IPS DF 6.9 (cell line): Measurements from ENCODE around the gene IMMT.
A peak's percentile ranks its signal among the peaks of the same experiment; 100 is the strongest.

Experiments
- DNase-seq: peaks from one replicate; pipeline ENCODE4 v3.0.0-alpha.2; 2013; ENCODE audit warnings: low read depth, low spot score
- H3K27ac ChIP-seq: one replicate; pipeline ENCODE4 v1.5.1; 2013; ENCODE audit warnings: low read length, control low read depth
- H3K27me3 ChIP-seq: 2 replicates; pipeline ENCODE4 v1.6.1; 2013; ENCODE audit warnings: mild to moderate bottlenecking, low read length; ENCODE audit not compliant: control insufficient read depth, insufficient read depth
- H3K36me3 ChIP-seq: 2 replicates; pipeline ENCODE4 v1.6.1; 2013; ENCODE audit warnings: low read length; ENCODE audit not compliant: control insufficient read depth, insufficient read depth
- H3K4me1 ChIP-seq: 2 replicates; pipeline ENCODE4 v1.6.1; 2013; ENCODE audit warnings: low read length; ENCODE audit not compliant: control insufficient read depth, insufficient read depth
- H3K4me3 ChIP-seq: 2 replicates; pipeline ENCODE4 v1.5.1; 2013; ENCODE audit warnings: mild to moderate bottlenecking, low read length
- H3K9me3 ChIP-seq: 2 replicates; pipeline ENCODE4 v1.6.1; 2013; ENCODE audit warnings: low read length, inconsistent platforms; ENCODE audit not compliant: control insufficient read depth, insufficient read depth
- WGBS: extraction: QIAGEN DNeasy Blood & Tissue Kit; methylation state at CpG from one replicate; pipeline ENCODE4 v1.1.7; 2013; ENCODE audit warnings: mixed read lengths, missing lambda C conversion rate; ENCODE audit not compliant: insufficient read length, insufficient coverage; 5-methylcytosine and 5-hydroxymethylcytosine counted together

Gene IMMT

DNA sequence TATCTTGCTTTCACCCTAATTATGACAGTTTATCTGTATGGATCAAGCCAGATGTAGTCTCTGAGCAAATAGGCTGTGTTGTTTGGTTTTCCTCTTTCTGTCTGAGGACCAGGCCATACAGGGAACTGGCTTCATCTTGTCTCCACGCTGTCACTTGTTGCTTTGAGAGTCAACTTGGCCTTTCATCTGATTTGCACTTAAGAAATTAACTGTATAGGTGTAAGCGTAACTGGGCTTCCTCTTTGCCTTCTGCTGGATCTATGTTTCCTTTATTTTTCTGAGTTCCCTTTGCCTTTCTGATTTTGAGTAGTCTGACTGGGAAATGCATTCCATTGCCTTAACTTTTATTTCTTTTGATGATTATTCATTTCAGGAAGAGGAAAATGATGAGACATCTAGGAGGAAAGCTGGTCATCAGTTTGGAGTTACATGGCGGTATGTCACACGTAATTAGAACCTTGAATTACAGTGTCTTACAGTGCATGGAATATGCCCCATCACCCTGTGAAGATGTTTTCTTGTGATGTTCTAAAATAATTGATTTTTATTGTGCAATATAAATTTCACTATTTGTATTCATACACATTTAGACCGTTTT lies 71.8 kb downstream of the IMMT start:
- Histone ChIP-seq H3K4me1 (no peaks in the 10 kb centered on the region), H3K9me3 (no peaks in the 10 kb centered on the region), H3K36me3 (peaks cover 25% of the 10 kb centered on the region; the same call in 1 of the 2 replicates), H3K27me3 (no peaks in the 10 kb centered on the region), H3K4me3 (no peak overlapping the region), H3K27ac (no peak overlapping the region)
- DNase-seq = no peak
- WGBS = no CpG with 5 or more reads among the region's 5 CpGs

DNA sequence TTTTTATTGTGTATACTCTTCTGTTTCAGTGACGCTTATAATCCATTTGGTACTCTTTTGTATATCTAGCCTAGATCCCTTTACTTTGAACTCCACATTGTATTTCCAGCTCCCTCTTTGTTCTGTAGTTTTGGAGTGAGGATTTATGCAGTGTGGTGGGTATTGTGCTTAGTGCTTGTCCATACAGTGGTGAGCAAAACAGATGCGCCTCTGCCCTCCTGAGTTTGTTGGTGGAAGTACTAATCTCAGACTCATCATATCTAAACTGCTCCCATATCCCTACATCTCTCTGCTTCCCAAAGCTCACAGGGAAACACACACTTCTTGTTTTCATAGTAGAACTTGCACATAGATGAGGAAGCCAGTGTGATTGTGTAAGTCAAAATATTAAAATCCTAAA lies 77.1 kb downstream of the IMMT start:
- H3K27me3 ChIP-seq = no peaks in the 10 kb centered on the region
- H3K4me3 ChIP-seq = no peak overlapping the region
- no peaks in the 10 kb centered on the region for H3K9me3 ChIP-seq
- no peak for DNase-seq
- H3K36me3 ChIP-seq = peaks cover 35% of the 10 kb centered on the region; the same call in 1 of the 2 replicates
- no CpG with 5 or more reads among the region's 2 CpGs for whole genome bisulfite sequencing
- H3K27ac ChIP-seq = no peak overlapping the region
- H3K4me1 ChIP-seq = no peaks in the 10 kb centered on the region

DNA sequence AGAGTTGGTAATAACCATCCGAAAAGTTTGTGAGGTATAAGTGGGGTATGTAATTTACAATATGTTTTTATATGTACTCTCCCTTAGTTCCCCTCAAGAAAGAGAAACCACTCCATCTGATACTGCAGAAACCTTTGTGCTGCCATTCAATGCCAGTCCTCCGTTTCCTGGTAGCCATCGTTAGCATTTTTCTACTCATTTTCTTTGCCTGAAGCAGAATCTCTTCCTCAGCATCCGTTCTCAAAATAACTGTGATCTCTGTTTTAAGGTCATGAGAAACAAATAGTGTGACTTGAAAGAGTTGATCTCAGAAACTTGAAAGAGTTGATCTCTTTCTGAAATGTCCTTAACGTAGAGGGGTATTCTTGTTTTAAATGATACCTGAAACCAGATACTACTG lies 88.2 kb downstream of the IMMT start:
- no peaks in the 10 kb centered on the region for H3K4me1 ChIP-seq

DNA sequence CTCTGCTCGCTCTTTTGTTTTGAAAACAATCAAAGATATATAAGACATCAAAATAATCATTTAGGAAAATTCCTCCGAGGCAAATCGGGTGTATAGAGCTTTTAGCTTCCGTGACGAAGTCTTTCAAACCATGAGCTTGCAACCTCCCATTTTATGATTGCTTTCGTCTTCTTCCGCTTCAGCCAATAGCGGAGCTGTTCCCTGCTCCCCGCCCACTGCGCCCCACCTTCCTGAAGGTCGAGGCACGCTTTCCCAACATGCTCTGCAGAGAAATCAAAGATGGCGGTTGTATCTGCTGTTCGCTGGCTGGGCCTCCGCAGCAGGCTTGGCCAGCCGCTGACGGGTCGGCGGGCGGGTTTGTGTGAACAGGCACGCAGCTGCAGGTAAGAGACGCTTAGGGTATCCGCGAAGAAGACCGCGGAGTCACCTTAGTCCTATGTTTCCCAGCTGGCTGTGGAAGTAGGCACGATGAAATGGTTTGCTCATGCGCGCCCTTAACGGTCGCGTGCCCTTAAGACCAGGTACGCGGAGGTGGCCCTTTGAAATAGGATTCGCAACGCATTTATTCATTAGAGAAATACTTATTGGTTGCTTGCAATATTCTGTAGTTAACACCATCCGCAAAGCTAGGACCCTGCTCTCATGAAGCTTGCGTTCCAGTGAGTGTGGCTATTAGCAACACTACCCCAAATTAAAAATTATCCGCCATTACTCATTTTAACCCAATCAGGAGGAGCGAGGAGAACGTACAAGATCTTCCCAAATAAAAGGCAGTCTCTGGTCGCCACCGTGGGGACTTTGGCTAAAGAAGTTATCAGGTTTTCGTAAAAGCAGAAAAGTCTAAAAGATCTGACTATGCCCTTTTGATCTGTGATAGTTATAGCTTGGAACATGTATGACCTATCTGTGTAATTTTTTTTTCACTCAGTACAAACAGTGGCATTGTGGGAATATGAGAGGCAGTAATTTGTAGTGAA lies 89.0 kb downstream of the IMMT start, which contains the start of gene PTCD3:
TSS of gene PTCD3 (plus strand) at position 267 of the 977 bp plus-strand sequence. CDS start at position 280, 13 bp downstream.
- peak; percentile 78 for DNase-seq
- no peaks in the 10 kb centered on the region for H3K4me1 ChIP-seq
- WGBS = no CpG with 5 or more reads among the region's 44 CpGs
- no peak within 1 kb of the TSS for H3K27ac ChIP-seq
- no peaks in the 10 kb centered on the region; the same call in 1 of the 2 replicates for H3K36me3 ChIP-seq
- H3K9me3 ChIP-seq = no peaks in the 10 kb centered on the region
- no peaks in the 10 kb centered on the region for H3K27me3 ChIP-seq
- peak within 1 kb of the TSS; percentile 94; the same call in 1 of the 2 replicates for H3K4me3 ChIP-seq

More for the DNA sequence above, 88.2 kb downstream of the IMMT start:
- Histone ChIP-seq H3K4me3 (peak overlapping the region; percentile 94; the same call in 1 of the 2 replicates), H3K36me3 (no peaks in the 10 kb centered on the region; the same call in 1 of the 2 replicates), H3K27me3 (no peaks in the 10 kb centered on the region), H3K9me3 (no peaks in the 10 kb centered on the region), H3K27ac (no peak overlapping the region)
- DNase-seq = no peak
- WGBS = no CpG with 5 or more reads among the region's 5 CpGs

DNA sequence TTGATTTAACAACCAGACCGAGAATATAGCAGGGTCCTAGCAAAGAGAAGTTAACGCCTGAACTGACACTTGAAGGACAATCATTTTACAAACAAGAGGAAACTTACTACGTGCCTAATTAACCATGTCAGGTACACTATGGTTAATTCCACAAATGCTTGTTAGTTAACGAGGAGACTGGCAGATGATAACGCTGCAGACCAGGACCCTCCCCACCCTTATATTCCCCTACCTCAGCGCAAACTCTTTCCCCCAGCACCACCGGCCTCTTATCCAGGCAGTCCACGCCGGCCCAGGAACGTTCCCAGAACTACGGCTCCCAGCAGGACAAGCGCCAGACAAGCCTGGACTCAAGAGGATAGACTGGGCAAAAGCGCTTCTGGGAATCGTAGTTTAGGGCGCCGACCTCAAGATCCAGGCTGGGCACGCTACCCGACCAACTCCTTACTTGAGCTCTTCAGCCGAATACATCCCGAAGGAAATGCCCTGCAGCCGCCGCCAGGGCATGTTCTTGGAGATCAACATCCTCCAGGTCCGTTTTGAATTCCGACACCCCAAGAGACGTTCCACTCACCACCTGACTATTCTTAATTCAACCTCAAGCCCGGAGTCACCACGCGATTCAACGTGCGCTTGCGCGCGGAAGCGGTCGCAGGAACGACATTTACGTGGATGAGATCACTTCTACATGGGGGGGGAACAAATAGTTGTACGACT lies 89.9 kb downstream of the IMMT start, which contains the start of gene POLR1A:
TSS of gene POLR1A (minus strand) at position 635 of the 717 bp plus-strand sequence. CDS start at position 525, 110 bp downstream.
- Histone ChIP-seq H3K4me1 (no peaks in the 10 kb centered on the region), H3K27ac (no peak within 1 kb of the TSS), H3K36me3 (no peaks in the 10 kb centered on the region; the same call in 1 of the 2 replicates), H3K27me3 (no peaks in the 10 kb centered on the region), H3K9me3 (no peaks in the 10 kb centered on the region), H3K4me3 (peak within 1 kb of the TSS; percentile 94; the same call in 1 of the 2 replicates)
- WGBS = no CpG with 5 or more reads among the region's 38 CpGs
- peak; percentile 89 for DNase-seq

GRCh38 chr2:86102157-86102556 lies 93.1 kb downstream of the IMMT start:
- H3K4me3 ChIP-seq = no peak overlapping the region
- no peaks in the 10 kb centered on the region; the same call in 1 of the 2 replicates for H3K36me3 ChIP-seq
- no peaks in the 10 kb centered on the region for H3K9me3 ChIP-seq
- no peaks in the 10 kb centered on the region for H3K4me1 ChIP-seq
- H3K27ac ChIP-seq = no peak overlapping the region
- H3K27me3 ChIP-seq = no peaks in the 10 kb centered on the region
- DNase-seq = no peak

DNA sequence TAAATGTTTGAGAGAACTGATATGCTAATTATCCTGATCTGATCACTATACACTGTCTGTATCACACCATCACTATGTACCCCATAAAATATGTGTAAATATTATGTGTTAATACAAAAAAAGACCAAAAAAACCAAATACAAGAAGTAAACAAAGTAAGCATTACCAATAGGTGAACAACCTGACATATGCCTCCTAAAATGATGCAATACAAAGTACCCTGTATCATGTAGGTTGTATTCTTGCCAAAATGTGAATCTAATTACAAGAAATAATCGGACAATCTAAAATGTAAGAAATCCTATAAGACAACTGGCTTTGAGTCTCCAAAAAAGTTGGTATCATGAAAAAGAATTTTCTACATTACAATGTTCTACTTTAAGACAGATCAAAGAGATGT lies 97.3 kb downstream of the IMMT start:
- Histone ChIP-seq H3K4me3 (no peak overlapping the region), H3K36me3 (no peaks in the 10 kb centered on the region; the same call in 1 of the 2 replicates), H3K27ac (no peak overlapping the region), H3K4me1 (no peaks in the 10 kb centered on the region), H3K9me3 (no peaks in the 10 kb centered on the region), H3K27me3 (no peaks in the 10 kb centered on the region)
- no CpG with 5 or more reads among the region's 1 CpG for WGBS
- DNase-seq = no peak

DNA sequence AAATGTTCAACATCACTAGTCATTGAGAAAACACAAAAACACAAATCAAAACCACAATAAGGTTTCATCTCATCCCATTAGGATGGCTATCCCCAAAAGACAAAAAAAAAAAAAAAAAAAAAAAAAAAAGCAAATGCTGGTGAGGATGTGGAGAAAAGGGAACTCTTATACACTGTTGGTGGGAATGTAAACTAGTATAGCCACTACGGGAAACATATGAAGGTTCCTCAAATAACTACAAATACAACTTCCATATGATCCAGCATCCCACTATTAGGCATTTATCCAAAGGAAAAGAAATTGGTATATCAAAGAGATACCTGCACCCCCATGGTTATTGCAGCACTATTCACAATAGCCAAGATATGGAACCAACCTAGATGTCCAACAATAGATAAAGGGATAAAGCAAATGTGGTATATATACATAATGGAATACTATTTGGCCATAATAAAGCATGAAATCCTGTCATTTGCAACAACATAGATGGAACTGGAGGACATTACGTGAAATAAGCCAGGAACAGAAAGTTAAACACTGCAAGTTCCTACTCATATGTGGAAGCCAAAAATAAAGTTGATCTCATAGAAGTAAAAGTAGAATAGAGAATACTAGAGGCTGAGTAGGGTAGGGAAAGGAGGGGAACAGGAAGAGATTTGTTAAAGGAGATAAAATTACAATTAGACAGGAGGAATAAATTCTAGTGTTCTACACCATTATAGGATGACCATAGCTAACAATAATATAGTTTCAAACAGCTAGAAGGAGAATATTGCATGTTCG lies 98.0 kb downstream of the IMMT start:
- Histone ChIP-seq H3K27me3 (no peaks in the 10 kb centered on the region), H3K27ac (no peak overlapping the region), H3K4me3 (no peak overlapping the region), H3K4me1 (no peaks in the 10 kb centered on the region), H3K36me3 (no peaks in the 10 kb centered on the region; the same call in 1 of the 2 replicates), H3K9me3 (no peaks in the 10 kb centered on the region)
- no peak for DNase-seq
- WGBS = no CpG with 5 or more reads among the region's 3 CpGs

GRCh38 chr2:86094229-86094628 lies 101.0 kb downstream of the IMMT start:
- Histone ChIP-seq H3K4me1 (no peaks in the 10 kb centered on the region), H3K36me3 (no peaks in the 10 kb centered on the region; the same call in 1 of the 2 replicates), H3K9me3 (no peaks in the 10 kb centered on the region), H3K27ac (no peak overlapping the region), H3K4me3 (no peak overlapping the region), H3K27me3 (no peaks in the 10 kb centered on the region)
- no CpG with 5 or more reads among the region's 1 CpG for WGBS
- DNase-seq = no peak
